GM12872 (cell line): ENCODE measurements around the gene FAM98A.

Experiments
- TF ChIP-seq, protein P1 (sequence below): IDR thresholded peaks from 3 replicates; pipeline ENCODE4 v1.5.1; 2011; ENCODE audit warnings: low read depth, mild to moderate bottlenecking, low read length, moderate library complexity; ENCODE audit not compliant: insufficient read depth

The FAM98A gene

DNA sequence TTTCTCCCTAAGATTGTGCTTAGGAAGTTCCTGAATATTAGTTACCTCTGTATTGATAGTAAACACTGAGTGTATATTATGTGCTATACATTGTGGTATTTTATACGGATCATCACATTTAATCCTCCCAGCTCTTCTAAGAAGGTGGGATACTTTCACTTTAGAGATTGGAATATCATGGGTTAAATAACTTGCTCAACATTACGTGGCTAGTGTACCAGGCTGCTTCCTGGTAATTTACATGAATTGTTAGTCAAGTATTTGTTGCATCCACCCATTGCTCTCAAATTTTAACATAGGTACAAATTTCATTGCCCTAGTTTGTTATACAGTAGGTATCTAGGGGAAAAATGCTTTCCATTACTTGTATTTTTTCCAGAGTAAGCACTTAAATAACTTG lies 21.4 kb downstream of the FAM98A start:
- TF ChIP-seq, protein P1, sequence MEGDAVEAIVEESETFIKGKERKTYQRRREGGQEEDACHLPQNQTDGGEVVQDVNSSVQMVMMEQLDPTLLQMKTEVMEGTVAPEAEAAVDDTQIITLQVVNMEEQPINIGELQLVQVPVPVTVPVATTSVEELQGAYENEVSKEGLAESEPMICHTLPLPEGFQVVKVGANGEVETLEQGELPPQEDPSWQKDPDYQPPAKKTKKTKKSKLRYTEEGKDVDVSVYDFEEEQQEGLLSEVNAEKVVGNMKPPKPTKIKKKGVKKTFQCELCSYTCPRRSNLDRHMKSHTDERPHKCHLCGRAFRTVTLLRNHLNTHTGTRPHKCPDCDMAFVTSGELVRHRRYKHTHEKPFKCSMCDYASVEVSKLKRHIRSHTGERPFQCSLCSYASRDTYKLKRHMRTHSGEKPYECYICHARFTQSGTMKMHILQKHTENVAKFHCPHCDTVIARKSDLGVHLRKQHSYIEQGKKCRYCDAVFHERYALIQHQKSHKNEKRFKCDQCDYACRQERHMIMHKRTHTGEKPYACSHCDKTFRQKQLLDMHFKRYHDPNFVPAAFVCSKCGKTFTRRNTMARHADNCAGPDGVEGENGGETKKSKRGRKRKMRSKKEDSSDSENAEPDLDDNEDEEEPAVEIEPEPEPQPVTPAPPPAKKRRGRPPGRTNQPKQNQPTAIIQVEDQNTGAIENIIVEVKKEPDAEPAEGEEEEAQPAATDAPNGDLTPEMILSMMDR: no peak

DNA sequence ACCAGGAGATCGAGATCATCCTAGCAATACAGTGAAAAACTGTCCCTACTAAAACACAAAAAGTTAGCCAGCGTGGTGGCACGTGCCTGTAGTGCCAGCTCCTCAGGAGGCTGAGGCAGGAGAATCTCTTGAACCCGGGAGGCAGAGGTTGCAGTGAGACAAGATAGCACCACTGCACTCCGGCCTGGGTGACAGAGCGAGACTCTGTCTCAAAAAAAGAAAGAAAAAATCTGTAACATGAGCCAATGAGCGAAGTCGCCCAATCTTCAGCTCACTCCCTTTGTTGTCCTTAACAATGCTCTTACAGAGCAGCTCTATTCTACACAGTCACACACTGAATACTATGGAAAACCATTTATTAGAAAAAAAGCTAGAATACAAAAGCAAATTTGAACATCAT lies 22.0 kb downstream of the FAM98A start:
- TF ChIP-seq, protein P1: no peak

DNA sequence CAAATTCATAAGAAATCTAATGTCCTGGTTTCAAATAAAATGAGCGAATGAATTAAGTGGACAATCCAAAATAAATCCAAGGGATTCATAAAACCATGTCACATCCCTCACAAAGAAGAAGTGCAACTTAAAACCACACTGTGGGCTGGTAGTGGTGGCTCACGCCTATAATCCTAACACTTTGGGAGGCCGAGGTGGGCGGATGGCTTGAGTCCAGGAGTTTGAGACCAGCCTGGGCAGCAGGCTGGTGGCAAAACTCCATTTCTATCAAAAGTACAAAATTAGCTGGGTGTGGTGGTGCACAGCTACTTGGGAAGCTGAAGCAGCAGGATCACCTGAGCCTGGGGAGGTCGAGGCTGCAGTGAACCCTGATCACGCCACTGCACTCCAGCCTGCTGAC lies 25.4 kb downstream of the FAM98A start:
- TF ChIP-seq, protein P1: no peak

DNA sequence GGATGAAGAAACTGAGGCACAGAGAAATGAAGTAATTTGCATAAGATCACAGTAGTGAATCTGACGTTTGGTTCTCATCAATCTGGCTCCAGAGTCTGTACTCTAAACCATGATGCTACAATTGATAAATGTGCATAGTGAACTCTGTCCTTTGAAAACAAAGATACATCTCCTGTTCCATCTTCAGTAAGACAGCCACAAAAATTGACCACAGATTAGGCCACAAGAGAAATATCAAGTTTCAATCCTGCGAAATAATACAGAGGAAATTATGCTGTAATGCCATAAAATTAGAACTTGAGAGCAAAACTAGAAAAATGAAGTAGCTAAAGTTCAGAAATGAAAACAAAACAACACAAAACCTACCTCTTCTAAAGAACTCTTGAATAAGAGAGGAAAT lies 28.4 kb downstream of the FAM98A start:
- TF ChIP-seq, protein P1: no peak

DNA sequence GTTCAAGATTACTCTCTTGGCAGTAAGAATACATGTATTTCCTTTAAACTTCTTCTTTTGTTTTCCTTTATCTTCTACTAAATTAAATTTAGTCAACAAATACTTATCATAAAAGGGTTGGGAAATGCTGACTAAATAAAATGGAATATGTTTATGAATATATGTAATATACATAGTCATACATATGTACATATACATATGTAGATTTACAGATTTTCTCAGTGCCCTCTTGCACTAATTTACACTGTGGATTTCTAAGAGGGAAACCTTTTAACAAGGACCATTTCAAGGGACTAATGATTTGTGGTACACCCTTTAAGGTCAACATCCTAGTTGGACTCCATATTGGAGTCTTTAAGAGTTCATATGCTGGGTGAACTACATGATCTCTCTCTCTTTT lies 37.2 kb downstream of the FAM98A start:
- TF ChIP-seq, protein P1: no peak

DNA sequence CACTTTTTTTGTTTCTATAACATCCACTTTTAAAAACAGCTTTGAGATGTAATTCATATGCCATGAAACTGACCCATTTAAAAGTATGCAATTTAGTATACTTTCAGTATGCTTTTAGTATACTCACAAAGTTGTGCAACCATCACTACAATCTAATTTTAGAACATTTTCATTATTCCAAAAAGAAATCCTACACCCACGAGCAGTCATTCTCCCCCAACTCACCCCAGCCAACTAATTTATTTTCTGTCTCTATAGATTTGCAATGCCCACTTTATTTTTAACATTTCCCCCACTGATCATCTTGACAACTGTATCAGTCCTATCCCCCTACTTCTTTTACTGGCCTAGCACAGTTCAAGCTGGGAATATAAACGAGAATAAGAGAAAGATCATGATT lies 39.1 kb downstream of the FAM98A start:
- TF ChIP-seq, protein P1: no peak

DNA sequence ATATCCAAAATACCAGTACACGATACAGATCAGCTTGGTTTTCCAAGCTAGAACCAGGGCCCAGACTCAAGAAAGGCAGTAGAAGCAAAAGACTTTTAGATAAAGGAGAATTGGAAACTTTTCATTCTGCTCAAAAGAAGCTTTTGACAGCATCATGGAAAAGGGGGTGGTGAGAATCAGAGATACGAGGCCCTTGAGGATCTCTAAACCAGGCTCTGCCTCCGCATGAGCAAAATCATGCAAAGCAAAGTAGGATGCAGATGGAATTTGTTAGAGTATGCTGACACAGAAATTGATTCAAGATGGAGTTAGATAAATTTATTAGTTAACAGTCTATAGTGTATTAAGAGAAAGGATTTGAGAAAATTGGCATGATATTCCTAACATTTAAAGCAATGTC lies 39.8 kb downstream of the FAM98A start:
- TF ChIP-seq, protein P1: no peak

DNA sequence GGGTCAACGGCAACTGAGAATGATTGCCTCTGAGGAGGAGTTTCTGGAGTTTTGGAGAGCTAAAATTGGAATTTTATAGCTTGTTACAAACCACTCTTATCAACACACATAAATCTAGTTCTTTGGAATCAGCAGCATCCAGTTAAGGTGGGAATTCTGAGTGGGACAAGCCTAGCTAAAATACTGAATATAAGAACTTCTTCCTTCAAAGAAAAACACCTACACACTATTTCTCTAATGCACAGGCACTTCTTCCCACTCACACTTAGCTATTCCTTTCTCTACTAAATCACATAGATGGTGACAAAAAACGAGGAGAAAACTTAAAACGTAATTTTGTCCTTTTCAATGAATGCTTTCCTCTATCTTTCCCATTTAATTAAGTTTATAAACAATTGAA lies 43.4 kb downstream of the FAM98A start:
- TF ChIP-seq, protein P1: no peak
